AG09319 (cell line): ENCODE data around the gene VSTM4.

Experiments
- DNase-seq: peaks from one replicate; pipeline ENCODE4 v3.0.0-alpha.2; 2010; ENCODE audit warnings: low read depth; ENCODE audit errors: extremely low read depth
- TF ChIP-seq, protein P1 (sequence below): IDR thresholded peaks from 2 replicates; pipeline ENCODE4 v1.5.1; 2011; ENCODE audit warnings: low read depth, mild to moderate bottlenecking, inconsistent platforms, low read length, moderate library complexity

VSTM4 gene

DNA sequence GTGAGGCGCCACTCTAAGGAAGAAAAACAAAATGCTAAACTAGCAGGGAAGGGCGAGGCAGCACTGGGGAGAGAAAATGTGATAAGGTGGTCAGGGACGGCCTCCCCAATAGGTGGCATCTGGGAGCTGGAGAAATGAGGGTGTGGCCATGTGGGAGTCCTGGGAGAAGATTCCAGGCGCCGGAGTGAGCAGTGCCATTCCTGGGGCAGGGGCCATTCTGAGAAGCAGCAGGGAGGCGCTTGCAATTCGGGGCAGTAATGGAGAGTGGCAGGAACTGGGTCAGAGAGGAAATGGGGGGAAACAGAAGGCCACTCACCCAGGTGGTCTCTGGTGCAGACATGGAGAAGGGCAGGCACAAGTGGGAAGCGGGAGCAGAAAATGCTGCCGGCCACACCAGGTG is 113.9 kb downstream of the VSTM4 start:
- DNase-seq: no peak
- TF ChIP-seq, protein P1, sequence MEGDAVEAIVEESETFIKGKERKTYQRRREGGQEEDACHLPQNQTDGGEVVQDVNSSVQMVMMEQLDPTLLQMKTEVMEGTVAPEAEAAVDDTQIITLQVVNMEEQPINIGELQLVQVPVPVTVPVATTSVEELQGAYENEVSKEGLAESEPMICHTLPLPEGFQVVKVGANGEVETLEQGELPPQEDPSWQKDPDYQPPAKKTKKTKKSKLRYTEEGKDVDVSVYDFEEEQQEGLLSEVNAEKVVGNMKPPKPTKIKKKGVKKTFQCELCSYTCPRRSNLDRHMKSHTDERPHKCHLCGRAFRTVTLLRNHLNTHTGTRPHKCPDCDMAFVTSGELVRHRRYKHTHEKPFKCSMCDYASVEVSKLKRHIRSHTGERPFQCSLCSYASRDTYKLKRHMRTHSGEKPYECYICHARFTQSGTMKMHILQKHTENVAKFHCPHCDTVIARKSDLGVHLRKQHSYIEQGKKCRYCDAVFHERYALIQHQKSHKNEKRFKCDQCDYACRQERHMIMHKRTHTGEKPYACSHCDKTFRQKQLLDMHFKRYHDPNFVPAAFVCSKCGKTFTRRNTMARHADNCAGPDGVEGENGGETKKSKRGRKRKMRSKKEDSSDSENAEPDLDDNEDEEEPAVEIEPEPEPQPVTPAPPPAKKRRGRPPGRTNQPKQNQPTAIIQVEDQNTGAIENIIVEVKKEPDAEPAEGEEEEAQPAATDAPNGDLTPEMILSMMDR: no peak; the same call in 1 of the 2 replicates

DNA sequence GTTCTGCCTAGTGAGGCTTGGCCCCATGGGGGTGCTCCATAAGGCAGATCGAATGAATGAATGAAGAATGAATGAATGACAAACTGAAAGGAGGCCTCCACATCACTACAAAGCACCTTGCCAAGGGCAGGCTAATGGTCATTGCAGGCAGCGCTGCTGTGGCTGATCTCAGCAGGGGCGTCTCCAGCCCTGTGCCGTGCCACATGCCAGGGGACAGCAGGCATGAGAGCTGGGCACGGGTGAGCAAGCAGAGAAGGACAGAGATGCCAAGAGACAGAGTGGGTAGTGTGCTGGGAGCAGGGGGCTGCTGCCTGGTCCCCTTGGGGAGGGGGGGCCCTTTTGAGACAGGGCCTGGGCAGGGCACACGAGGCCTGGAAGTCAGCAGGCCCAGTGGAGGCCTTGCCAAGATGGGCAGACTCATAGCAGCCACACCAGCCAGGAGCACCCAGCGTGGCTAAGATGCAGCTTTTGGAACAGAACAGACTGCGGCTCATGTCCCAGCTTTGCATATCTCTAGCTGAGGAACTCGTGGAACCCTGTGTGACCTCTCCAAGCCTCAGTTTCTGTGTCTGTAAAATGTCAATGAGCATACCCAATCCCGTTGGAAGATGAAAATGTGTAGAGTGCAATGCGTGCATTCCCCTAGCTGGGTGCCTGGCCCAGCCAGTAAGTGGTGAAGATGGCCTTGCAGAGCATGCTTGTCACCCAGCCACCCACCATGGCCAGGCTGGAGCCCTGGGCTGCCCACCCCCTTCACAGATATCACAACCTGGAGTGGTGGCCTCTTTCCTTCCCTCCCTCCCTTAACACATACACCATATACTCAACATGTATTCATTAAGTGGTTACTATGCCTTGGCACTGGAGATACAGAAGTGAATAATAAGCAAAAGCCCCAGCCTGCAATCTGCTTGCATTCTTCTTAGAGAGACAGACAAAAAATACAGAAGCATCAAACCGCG is 114.6 kb downstream of the VSTM4 start:
- DNase-seq: no peak
- TF ChIP-seq, protein P1: no peak

DNA sequence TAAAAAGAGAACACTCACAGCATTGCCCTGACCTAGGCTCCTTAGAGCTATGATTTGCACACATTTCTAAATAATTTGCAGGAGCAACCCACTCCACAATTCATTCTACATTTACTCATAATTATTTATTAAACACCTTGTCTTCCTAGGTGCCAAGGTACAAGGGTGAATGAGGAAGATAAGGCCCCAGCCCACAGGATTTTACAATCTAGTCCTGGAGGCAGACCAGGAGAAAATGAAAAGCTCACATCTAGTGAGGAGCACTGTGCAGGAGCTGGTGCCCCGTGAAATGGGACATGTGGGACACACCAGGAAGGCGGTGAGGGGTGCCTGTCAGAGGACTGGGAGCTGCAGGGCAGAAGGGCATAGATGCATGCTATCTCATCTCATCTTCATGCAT is 116.0 kb downstream of the VSTM4 start:
- DNase-seq: no peak
- TF ChIP-seq, protein P1: no peak

GRCh38 chr10:48996329-48996728 is 119.0 kb downstream of the VSTM4 start:
- TF ChIP-seq, protein P1: no peak
- DNase-seq: no peak

DNA sequence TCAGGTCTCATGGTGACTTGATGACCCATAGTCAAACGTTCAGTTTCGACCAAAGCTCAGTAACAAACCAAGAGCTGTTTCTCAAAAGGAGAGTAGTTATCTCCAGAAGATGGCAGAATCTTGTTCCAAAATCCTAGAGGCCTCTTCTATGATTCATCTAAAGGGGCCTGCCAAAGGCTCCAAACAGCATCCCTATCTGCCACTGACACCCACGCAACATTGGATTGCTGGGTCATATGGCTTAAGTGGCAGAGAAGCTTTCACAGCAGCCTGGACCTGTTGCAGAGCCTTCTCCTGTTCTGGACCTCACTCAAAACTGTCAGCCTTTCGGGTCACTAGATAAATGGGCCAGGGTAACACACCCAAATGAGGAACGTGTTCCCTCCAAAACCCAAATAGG is 121.7 kb downstream of the VSTM4 start:
- DNase-seq: no peak
- TF ChIP-seq, protein P1: no peak

DNA sequence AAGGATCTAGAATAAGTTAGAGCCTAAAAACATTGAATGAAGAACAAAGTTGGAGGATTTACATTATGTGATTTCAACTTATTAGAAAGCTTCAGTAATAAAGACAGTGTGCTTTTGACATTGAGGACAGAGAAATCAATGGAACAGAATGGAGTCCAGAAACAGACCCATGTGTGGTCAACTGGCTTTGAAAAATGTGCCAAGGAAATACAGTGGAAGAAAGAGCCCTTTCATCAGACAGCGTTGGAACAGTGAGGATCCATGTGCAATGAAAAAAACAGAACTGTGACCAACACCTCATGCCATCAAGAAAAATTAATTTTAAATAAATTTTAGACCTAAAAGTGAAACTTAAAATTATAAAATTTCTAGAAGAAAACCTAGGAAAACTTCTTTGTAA is 125.1 kb downstream of the VSTM4 start:
- no peak for DNase-seq
- TF ChIP-seq, protein P1: no peak

DNA sequence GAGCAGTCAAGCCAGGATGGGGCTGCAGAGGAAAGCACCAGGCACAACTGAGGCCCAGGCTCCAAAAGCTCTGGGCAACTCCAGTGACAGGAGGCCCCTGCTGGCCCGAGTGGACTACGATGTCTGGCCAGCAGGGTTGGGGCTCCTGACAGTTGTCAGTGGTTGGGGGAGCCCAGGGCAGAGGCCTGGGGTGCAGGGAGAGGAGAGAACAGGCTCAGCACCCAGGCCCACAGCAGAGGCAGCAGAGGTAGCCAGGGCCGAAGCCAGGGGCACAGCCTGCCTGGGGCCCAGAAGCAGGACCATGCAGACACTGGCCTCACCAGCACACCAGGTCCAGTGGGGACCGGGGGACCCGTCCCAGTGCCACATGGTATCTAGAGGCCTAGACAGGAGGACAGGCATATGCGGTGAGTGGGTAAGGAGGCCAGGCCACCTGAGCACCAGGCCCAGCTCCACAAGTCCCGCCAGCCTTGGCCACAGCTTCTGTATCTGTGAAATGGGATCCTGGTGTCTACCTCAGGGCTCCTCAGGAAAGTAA is 129.6 kb downstream of the VSTM4 start:
- no peak for DNase-seq
- TF ChIP-seq, protein P1: no peak
